Adipocyte (in vitro differentiated cells): ENCODE measurements around the gene ALB.
"Not testable (repeated sequence)": the region's sequence is repeated elsewhere in the genome, so short reads cannot be mapped to it uniquely, and the experiment has no call there.

Experiments
- DNase-seq: peaks from one replicate; pipeline ENCODE4 v3.0.0-alpha.2; 2015; ENCODE audit warnings: low read depth
- H3K27me3 ChIP-seq: replicated peaks from 2 replicates; pipeline ENCODE4 v1.7.0; 2013; ENCODE audit warnings: mild to moderate bottlenecking, low read length, moderate library complexity; ENCODE audit not compliant: control insufficient read depth, insufficient read depth
- H3K36me3 ChIP-seq: 2 replicates; pipeline ENCODE4 v1.7.0; 2013; ENCODE audit warnings: low read length, mild to moderate bottlenecking, moderate library complexity; ENCODE audit not compliant: control insufficient read depth, insufficient read depth, severe bottlenecking
- H3K4me1 ChIP-seq: 2 replicates; pipeline ENCODE4 v1.7.0; 2013; ENCODE audit warnings: mild to moderate bottlenecking, low read length, moderate library complexity; ENCODE audit not compliant: control insufficient read depth, insufficient read depth
- H3K4me3 ChIP-seq: 2 replicates; pipeline ENCODE4 v1.7.0; 2013; ENCODE audit warnings: mild to moderate bottlenecking, low read length, moderate library complexity
- H3K9ac ChIP-seq: 2 replicates; pipeline ENCODE4 v1.7.0; 2013; ENCODE audit warnings: mild to moderate bottlenecking, low read length, moderate library complexity
- H3K9me3 ChIP-seq: 2 replicates; pipeline ENCODE4 v1.7.0; 2013; ENCODE audit warnings: mild to moderate bottlenecking, low read length, moderate library complexity; ENCODE audit not compliant: control insufficient read depth

ALB gene

DNA sequence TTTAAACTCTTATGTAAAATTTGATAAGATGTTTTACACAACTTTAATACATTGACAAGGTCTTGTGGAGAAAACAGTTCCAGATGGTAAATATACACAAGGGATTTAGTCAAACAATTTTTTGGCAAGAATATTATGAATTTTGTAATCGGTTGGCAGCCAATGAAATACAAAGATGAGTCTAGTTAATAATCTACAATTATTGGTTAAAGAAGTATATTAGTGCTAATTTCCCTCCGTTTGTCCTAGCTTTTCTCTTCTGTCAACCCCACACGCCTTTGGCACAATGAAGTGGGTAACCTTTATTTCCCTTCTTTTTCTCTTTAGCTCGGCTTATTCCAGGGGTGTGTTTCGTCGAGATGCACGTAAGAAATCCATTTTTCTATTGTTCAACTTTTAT is at the start of gene ALB:
TSS of gene ALB (plus strand) at position 246 of the 400 bp plus-strand sequence. CDS start at position 287, 41 bp downstream.
- Histone ChIP-seq H3K36me3 (no peaks in the 10 kb centered on the region), H3K27me3 (no peaks in the 10 kb centered on the region), H3K4me3 (no peak within 1 kb of the TSS), H3K9me3 (no peaks in the 10 kb centered on the region), H3K4me1 (no peaks in the 10 kb centered on the region), H3K9ac (no peak within 1 kb of the TSS)
- DNase-seq, result no peak

DNA sequence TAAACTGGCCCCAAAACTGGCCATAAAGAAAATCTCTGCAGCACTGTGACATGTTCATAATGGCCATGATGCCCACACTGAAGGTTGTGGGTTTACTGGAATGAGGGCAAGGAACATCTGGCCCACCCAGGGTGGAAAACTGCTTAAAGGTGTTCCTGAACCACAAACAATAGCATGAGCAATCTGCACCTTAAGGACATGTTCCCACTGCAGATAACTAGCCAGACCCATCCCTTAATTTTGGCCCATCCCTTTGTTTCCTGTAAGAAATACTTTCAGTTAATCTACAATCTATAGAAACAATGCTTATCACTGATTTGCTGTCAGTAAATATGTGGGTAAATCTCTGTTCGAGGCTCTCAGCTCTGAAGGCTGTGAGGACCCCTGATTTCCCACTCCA is 46.9 kb upstream of the ALB start:
- not testable (repeated sequence) for H3K27me3 ChIP-seq, H3K36me3 ChIP-seq, H3K4me3 ChIP-seq, H3K4me1 ChIP-seq, DNase-seq, H3K9ac ChIP-seq
- peaks cover 17% of the 10 kb centered on the region for H3K9me3 ChIP-seq

DNA sequence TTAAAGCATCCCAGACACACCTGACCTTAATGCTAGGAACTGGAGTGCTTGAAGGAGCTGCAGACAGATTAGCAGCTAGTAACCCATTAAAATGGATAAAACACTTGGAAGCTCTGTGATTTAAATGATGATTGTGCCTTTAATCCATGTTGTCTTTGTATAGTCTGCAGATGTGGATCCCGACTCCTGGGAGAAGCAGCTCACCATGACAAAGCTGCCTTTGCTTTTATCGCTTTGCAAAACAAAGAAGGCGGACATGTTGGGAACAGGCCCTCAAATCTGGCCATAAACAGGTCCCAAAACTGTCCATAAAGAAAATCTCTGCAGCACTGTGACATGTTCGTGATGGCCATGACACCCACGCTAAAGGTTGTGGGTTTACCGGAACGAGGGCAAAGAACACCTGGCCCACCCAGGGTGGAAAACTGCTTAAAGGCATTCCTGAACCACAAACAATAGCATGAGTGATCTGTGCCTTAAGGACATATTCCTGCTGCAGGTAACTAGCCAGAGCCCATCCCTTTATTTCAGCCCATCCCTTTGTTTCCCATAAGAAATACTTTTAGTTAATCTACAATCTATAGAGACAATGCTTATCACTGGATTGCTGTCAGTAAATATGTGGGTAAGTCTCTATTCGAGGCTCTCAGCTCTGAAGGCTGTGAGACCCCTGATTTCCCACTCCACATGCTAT is 34.4 kb upstream of the ALB start:
- H3K9me3 ChIP-seq, H3K36me3 ChIP-seq, H3K4me1 ChIP-seq, DNase-seq, H3K4me3 ChIP-seq, H3K9ac ChIP-seq, H3K27me3 ChIP-seq: not testable (repeated sequence)

DNA sequence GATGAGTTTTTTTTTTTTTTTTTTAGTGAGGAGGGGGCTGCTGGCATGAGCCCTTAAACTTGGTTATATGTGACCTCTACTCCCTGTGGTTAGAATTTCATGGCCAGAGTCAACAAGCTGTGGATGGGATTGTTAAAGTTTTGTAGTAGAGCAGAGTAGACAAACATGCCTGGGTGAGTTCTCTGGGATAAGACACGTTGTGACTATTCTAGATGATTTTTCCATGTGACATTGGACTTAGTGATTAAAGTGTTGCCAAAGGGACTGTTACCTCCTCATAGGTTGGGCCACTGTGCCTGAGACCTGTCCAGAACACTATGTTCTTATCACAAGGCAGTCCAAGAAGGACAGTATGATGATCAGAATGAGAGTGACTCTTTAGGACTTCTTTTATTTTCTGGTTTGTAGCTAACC is 28.8 kb upstream of the ALB start:
- Histone ChIP-seq H3K36me3 (no peaks in the 10 kb centered on the region), H3K9me3 (no peaks in the 10 kb centered on the region), H3K4me3 (no peak overlapping the region), H3K27me3 (no peaks in the 10 kb centered on the region), H3K4me1 (peaks cover 12% of the 10 kb centered on the region), H3K9ac (no peak overlapping the region)
- no peak for DNase-seq

DNA sequence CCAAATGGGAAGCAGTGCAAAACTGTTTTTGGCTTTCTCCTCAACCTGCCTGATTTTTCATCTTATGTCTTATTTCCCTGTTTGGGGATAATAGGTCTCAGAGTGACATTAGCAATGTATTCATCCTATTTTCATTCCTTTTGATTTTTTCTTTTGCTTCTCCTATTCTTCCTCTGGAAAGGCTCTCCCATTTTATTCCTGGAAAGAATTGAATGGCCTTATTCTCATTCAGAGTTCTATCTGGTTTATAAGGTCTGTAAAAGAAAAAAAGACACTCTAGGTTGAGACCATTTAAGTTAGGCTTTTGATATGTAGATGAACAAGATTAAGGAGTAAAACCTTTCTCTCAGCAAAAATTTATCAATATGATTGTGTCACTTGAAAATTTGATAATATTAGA is 27.8 kb upstream of the ALB start:
- no peaks in the 10 kb centered on the region for H3K27me3 ChIP-seq
- DNase-seq, result no peak
- H3K4me3 ChIP-seq, result no peak overlapping the region
- H3K9ac ChIP-seq, result no peak overlapping the region
- peaks cover 12% of the 10 kb centered on the region for H3K4me1 ChIP-seq
- no peaks in the 10 kb centered on the region for H3K36me3 ChIP-seq
- H3K9me3 ChIP-seq, result no peaks in the 10 kb centered on the region

DNA sequence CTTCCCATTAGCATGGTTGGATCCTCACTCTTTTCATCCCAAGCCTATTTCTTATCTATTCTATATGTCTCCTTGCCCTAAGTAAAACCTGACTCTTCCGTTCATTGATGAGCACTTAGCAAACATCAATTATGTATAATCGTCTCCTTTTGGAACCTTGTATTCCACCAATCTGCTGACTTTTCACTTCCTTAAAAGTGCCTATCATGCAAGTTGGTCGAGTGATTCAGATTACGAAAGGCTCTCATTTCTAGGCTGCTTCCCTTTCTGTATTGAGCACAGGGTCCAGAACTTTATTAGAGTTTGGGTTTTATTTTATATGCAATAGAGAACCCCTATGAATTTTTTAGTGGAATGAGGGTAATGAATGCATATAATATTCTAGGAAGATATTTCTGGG is 27.1 kb upstream of the ALB start:
- H3K9me3 ChIP-seq, result no peaks in the 10 kb centered on the region
- H3K27me3 ChIP-seq, result no peaks in the 10 kb centered on the region
- DNase-seq, result no peak
- no peak overlapping the region for H3K9ac ChIP-seq
- peaks cover 12% of the 10 kb centered on the region for H3K4me1 ChIP-seq
- H3K4me3 ChIP-seq, result no peak overlapping the region
- no peaks in the 10 kb centered on the region for H3K36me3 ChIP-seq

DNA sequence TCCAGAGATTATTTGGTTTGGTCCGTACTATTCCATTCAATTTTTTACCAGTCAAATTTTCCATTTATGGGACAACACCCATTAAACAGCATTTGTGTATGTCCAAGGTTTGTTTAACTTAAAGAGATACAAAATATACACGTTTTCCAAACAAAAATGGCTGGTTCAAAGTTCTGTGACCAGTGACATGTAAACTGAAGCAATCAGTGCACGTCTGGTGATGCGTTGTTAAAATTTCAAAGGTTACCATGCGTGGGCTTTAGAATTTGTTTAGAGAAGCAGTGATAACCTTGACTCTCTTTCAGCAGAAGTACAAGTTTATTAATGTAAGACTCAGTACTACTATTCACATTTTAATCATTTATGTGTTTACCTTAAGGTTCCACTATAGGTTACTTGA is 25.2 kb upstream of the ALB start:
- no peaks in the 10 kb centered on the region for H3K27me3 ChIP-seq
- H3K9ac ChIP-seq, result no peak overlapping the region
- H3K4me3 ChIP-seq, result no peak overlapping the region

DNA sequence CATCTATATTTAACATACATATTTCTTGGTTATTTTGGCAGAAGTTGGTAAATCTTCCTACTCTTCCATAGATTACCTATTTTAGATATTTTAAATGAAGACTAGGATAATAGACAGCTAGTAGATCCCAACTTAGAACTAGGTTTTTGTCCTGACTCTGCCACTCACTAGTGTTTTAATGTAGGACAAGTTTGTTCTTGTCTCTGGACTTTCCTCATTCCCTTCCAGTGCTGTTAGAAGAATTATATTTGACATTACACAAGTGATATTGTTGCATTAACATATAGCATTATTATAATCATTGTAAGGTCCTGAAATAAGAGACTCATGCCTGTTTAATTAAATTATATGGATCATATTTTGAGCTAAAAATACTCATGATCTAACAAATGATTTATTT is 24.1 kb upstream of the ALB start:
- Histone ChIP-seq H3K36me3 (no peaks in the 10 kb centered on the region), H3K9me3 (no peaks in the 10 kb centered on the region), H3K9ac (no peak overlapping the region), H3K4me3 (no peak overlapping the region), H3K4me1 (peaks cover 5% of the 10 kb centered on the region), H3K27me3 (no peaks in the 10 kb centered on the region)
- DNase-seq, result no peak

More for the DNA sequence above, 25.2 kb upstream of the ALB start:
- no peak for DNase-seq
- Histone ChIP-seq H3K9me3 (no peaks in the 10 kb centered on the region), H3K4me1 (peaks cover 12% of the 10 kb centered on the region), H3K36me3 (no peaks in the 10 kb centered on the region)

DNA sequence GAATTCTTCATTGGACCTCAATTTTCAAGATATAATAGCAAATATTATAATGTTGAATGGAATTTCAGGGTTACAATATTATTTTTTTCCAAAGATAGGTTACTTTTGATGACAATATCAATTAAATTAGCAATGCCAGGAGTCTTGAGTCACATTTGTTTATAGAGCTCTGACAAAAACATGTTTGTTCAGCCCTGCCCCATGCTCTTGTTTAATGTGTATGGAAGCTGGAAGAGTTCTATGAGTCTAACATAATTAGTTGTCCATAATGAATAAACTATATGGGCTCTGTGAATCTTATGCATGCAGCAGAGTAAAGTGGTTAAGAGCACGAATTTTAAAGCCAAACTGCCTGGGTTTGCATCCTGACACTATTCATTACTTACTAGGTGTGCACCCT is 22.9 kb upstream of the ALB start:
- Histone ChIP-seq H3K9ac (no peak overlapping the region), H3K4me3 (no peak overlapping the region), H3K27me3 (no peaks in the 10 kb centered on the region), H3K9me3 (no peaks in the 10 kb centered on the region), H3K4me1 (no peaks in the 10 kb centered on the region), H3K36me3 (no peaks in the 10 kb centered on the region)
- DNase-seq, result no peak

DNA sequence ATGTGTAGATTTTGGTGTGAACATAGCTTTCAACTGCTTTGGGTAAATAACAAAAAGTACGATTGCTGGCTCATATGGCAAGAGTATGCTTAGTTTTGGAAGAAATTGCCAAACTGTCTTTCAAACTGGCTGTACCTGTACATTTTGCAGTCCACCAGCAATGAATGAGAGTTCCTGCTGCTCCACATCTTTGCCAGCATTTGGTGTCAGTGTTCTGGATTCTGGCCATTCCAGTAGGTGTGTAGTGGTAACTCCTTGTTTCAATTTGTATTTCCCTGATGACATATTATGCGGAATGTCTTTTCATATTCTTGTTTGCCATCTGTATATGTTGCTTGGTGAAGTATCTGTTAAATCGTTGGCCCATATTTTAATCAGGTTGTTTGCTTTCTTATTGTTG is 20.6 kb upstream of the ALB start:
- Histone ChIP-seq H3K9ac (no peak overlapping the region), H3K9me3 (no peaks in the 10 kb centered on the region), H3K36me3 (no peaks in the 10 kb centered on the region), H3K4me3 (no peak overlapping the region), H3K27me3 (no peaks in the 10 kb centered on the region), H3K4me1 (no peaks in the 10 kb centered on the region)
- no peak for DNase-seq

DNA sequence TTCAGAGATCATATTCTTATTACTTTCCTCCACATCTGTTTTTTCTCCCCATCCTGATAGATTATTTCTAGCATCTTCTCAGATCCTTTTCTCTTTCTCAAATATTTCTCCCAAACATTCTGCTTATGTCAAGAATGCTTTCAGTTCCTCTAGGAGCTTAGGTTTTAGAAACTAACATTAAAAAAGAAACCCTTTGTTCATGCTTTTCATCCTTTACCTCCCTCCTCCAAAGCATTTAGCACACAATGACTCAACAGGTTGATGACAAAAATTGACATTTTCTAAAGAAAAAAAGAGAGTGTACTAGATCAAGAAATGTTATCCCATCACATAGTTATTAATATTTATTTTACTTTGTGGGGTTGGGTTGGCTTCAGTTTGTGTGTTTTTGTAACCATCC is 16.5 kb upstream of the ALB start:
- H3K4me3 ChIP-seq, result no peak overlapping the region
- no peaks in the 10 kb centered on the region for H3K36me3 ChIP-seq
- H3K4me1 ChIP-seq, result no peaks in the 10 kb centered on the region
- H3K9me3 ChIP-seq, result no peaks in the 10 kb centered on the region
- H3K9ac ChIP-seq, result no peak overlapping the region
- DNase-seq, result no peak
- H3K27me3 ChIP-seq, result no peaks in the 10 kb centered on the region

DNA sequence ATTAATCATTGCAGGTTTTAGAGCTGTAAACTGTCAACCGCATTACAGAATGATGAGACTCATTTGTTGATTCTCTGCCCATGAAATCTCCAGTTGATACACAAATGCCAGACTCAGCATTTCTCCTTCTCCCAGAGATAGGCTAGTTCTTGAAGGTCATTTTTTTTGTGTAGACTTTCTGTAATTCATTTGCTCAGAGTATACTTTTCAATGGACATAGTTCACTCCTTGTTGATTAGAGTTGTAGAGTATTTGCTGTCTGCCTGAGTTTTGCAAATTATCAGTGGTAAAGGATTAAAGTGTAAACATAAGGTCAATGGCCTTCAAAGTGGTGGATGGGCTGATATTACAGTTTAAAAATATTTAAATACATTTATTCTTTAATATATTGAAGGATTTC is 15.2 kb upstream of the ALB start:
- Histone ChIP-seq H3K9me3 (no peaks in the 10 kb centered on the region), H3K36me3 (no peaks in the 10 kb centered on the region), H3K4me1 (no peaks in the 10 kb centered on the region), H3K4me3 (no peak overlapping the region), H3K27me3 (no peaks in the 10 kb centered on the region), H3K9ac (no peak overlapping the region)
- DNase-seq, result no peak
